PC-9 (cell line): ENCODE measurements around the gene SRL.

Experiments used
- EZH2 ChIP-seq: fragments of 200-600 bp; sonication (generic); IDR thresholded peaks from 2 replicates; pipeline ENCODE4 v1.8.0; 2017; ENCODE audit warnings: antibody characterized with exemption, low read depth
- TF ChIP-seq, protein P1 (sequence below): fragments of 200-600 bp; sonication (generic); conservative IDR thresholded peaks from 2 replicates; pipeline ENCODE4 v1.6.1; 2017; ENCODE audit warnings: mixed run types, antibody characterized with exemption, mild to moderate bottlenecking, moderate library complexity

DNA sequence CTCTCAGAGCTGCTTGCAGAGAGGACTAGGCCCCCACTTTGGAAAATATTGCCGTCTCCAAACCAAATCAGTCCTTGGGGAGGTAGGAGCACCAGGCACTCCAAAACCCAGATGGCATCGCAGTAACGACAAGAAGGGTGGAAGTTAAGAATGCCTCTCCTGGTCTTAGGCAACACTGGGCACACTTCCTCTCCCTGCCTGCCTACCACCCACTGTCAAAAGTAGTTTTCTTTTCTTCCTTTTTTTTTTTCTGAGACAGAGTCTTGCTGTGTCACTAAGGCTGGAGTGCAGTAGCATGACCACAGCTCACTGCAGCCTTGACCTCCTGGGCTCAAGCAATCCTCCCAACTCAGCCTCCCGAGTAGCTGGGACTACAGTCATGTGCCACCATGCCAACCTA is 47.2 kb downstream of the SRL start:
- TF ChIP-seq, protein P1, sequence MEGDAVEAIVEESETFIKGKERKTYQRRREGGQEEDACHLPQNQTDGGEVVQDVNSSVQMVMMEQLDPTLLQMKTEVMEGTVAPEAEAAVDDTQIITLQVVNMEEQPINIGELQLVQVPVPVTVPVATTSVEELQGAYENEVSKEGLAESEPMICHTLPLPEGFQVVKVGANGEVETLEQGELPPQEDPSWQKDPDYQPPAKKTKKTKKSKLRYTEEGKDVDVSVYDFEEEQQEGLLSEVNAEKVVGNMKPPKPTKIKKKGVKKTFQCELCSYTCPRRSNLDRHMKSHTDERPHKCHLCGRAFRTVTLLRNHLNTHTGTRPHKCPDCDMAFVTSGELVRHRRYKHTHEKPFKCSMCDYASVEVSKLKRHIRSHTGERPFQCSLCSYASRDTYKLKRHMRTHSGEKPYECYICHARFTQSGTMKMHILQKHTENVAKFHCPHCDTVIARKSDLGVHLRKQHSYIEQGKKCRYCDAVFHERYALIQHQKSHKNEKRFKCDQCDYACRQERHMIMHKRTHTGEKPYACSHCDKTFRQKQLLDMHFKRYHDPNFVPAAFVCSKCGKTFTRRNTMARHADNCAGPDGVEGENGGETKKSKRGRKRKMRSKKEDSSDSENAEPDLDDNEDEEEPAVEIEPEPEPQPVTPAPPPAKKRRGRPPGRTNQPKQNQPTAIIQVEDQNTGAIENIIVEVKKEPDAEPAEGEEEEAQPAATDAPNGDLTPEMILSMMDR: no peak
- TF ChIP-seq EZH2: no peak
